ENCODE measurements around the gene ZNF782.

The ZNF782 gene

GRCh38 chr9:96858670-96859069 lies 4.4 kb upstream of the ZNF782 start:
- H2BK5ac ChIP-seq (ENCODE audit: low read depth, low read length, poor library complexity, severe bottlenecking), result no peak overlapping the region
- no peak overlapping the region for H3K27ac ChIP-seq (ENCODE audit: low read length, poor library complexity, severe bottlenecking)
- H3K4me3 ChIP-seq (ENCODE audit: insufficient read depth in 1 of 2, low read depth in 1 of 2, low read length in 2 of 2), result no peak overlapping the region
- no peak for DNase-seq
- peaks cover 17% of the 10 kb centered on the region for H3K4me1 ChIP-seq (ENCODE audit: control insufficient read depth, insufficient read depth, low read depth, low read length)
- H2BK12ac ChIP-seq (ENCODE audit: low read length in 2 of 2), result no peak overlapping the region
- H3K4me2 ChIP-seq (ENCODE audit: low read length, poor library complexity, severe bottlenecking), result no peak overlapping the region
- no peak overlapping the region for H3K4ac ChIP-seq (ENCODE audit: low read depth in 1 of 2, low read length in 2 of 2)
- H3K23ac ChIP-seq (ENCODE audit: low read length in 2 of 2), result no peak overlapping the region
- H2BK15ac ChIP-seq (ENCODE audit: low read depth, poor library complexity, severe bottlenecking), result no peak overlapping the region
- peaks cover 0 to 12% of the 10 kb centered on the region in 2 experiments for H3K27me3 ChIP-seq (ENCODE audit: control insufficient read depth in 1 of 2, insufficient read depth in 1 of 2, low read length in 2 of 2)
- no peaks in the 10 kb centered on the region for H3K9me3 ChIP-seq (ENCODE audit: control insufficient read depth, low read length)
- H3K18ac ChIP-seq (ENCODE audit: low read depth in 1 of 2, low read length in 2 of 2), result no peak overlapping the region
- no peak overlapping the region for H3K9ac ChIP-seq (ENCODE audit: low read length)
- H4K8ac ChIP-seq (ENCODE audit: low read length), result no peak overlapping the region
- no peak overlapping the region for H2AK5ac ChIP-seq (ENCODE audit: low read length, severe bottlenecking)
- H3K36me3 ChIP-seq (ENCODE audit: control insufficient read depth in 1 of 2, insufficient read depth in 2 of 2, low read depth in 1 of 2, low read length in 2 of 2), result no peaks in the 10 kb centered on the region
- H2BK120ac ChIP-seq (ENCODE audit: low read depth, low read length), result no peak overlapping the region
- H2AFZ ChIP-seq (ENCODE audit: low read depth, low read length), result no peak overlapping the region
- H3K79me1 ChIP-seq (replicated peaks; ENCODE audit: low read length, poor library complexity, severe bottlenecking), result peaks cover 2% of the 10 kb centered on the region
- H3K14ac ChIP-seq (ENCODE audit: low read length in 2 of 2), result no peak overlapping the region
- 88% methylated on average over 8 of the region's 8 CpGs for WGBS
- H4K91ac ChIP-seq (ENCODE audit: low read length), result no peak overlapping the region

- Histone ChIP-seq H3K4me2 (ENCODE audit: low read length, poor library complexity, severe bottlenecking) (no peak overlapping the region), H3K27ac (ENCODE audit: low read length, poor library complexity, severe bottlenecking) (peak overlapping the region; percentile 41), H3K14ac (ENCODE audit: low read length in 2 of 2) (no peak overlapping the region), H4K8ac (ENCODE audit: low read length) (no peak overlapping the region), H3K27me3 (ENCODE audit: control insufficient read depth in 1 of 2, insufficient read depth in 1 of 2, low read length in 2 of 2) (peaks cover 0 to 12% of the 10 kb centered on the region in 2 experiments), H3K4me3 (ENCODE audit: insufficient read depth in 1 of 2, low read depth in 1 of 2, low read length in 2 of 2) (no peak overlapping the region), H3K23ac (ENCODE audit: low read length in 2 of 2) (no peak overlapping the region), H2BK5ac (ENCODE audit: low read depth, low read length, poor library complexity, severe bottlenecking) (no peak overlapping the region), H3K36me3 (ENCODE audit: control insufficient read depth in 1 of 2, insufficient read depth in 2 of 2, low read depth in 1 of 2, low read length in 2 of 2) (no peaks in the 10 kb centered on the region), H3K4ac (ENCODE audit: low read depth in 1 of 2, low read length in 2 of 2) (no peak overlapping the region), H2BK15ac (ENCODE audit: low read depth, poor library complexity, severe bottlenecking) (no peak overlapping the region), H2BK12ac (ENCODE audit: low read length in 2 of 2) (no peak overlapping the region), H3K4me1 (ENCODE audit: control insufficient read depth, insufficient read depth, low read depth, low read length) (peaks cover 22% of the 10 kb centered on the region), H3K9me3 (ENCODE audit: control insufficient read depth, low read length) (no peaks in the 10 kb centered on the region), H3K79me1 (replicated peaks; ENCODE audit: low read length, poor library complexity, severe bottlenecking) (peaks cover 5% of the 10 kb centered on the region), H2AFZ (ENCODE audit: low read depth, low read length) (no peak overlapping the region), H3K9ac (ENCODE audit: low read length) (no peak overlapping the region), H3K18ac (ENCODE audit: low read depth in 1 of 2, low read length in 2 of 2) (no peak overlapping the region), H2AK5ac (ENCODE audit: low read length, severe bottlenecking) (no peak overlapping the region), H4K91ac (ENCODE audit: low read length) (no peak overlapping the region), H2BK120ac (ENCODE audit: low read depth, low read length) (no peak overlapping the region)
- peak; percentile 66 for DNase-seq
- 18% methylated on average over 1 of the region's 2 CpGs for WGBS
Measured at GRCh38 chr9:96858018-96858573, 3.8 kb upstream of the ZNF782 start.

GRCh38 chr9:96856363-96857286 lies 2.3 kb upstream of the ZNF782 start:
- H2BK120ac ChIP-seq (ENCODE audit: low read depth, low read length), result no peak overlapping the region
- H2AFZ ChIP-seq (ENCODE audit: low read depth, low read length), result no peak overlapping the region
- H2BK15ac ChIP-seq (ENCODE audit: low read depth, poor library complexity, severe bottlenecking), result no peak overlapping the region
- H3K23ac ChIP-seq (ENCODE audit: low read length in 2 of 2), result no peak overlapping the region
- H3K18ac ChIP-seq (ENCODE audit: low read depth in 1 of 2, low read length in 2 of 2), result no peak overlapping the region
- H3K9me3 ChIP-seq (ENCODE audit: control insufficient read depth, low read length), result no peaks in the 10 kb centered on the region
- H4K8ac ChIP-seq (ENCODE audit: low read length), result no peak overlapping the region
- no peak overlapping the region for H4K91ac ChIP-seq (ENCODE audit: low read length)
- H3K14ac ChIP-seq (ENCODE audit: low read length in 2 of 2), result no peak overlapping the region
- H3K27me3 ChIP-seq (ENCODE audit: control insufficient read depth in 1 of 2, insufficient read depth in 1 of 2, low read length in 2 of 2), result peaks cover 0 to 12% of the 10 kb centered on the region in 2 experiments
- no peak overlapping the region for H3K27ac ChIP-seq (ENCODE audit: low read length, poor library complexity, severe bottlenecking)
- peaks cover 27% of the 10 kb centered on the region for H3K4me1 ChIP-seq (ENCODE audit: control insufficient read depth, insufficient read depth, low read depth, low read length)
- no peak overlapping the region for H3K9ac ChIP-seq (ENCODE audit: low read length)
- no peak overlapping the region for H2AK5ac ChIP-seq (ENCODE audit: low read length, severe bottlenecking)
- peak; percentile 73 for DNase-seq
- no peak overlapping the region for H3K4ac ChIP-seq (ENCODE audit: low read depth in 1 of 2, low read length in 2 of 2)
- H3K4me3 ChIP-seq (ENCODE audit: insufficient read depth in 1 of 2, low read depth in 1 of 2, low read length in 2 of 2), result no peak overlapping the region
- H2BK12ac ChIP-seq (ENCODE audit: low read length in 2 of 2), result no peak overlapping the region
- peaks cover 12% of the 10 kb centered on the region for H3K79me1 ChIP-seq (replicated peaks; ENCODE audit: low read length, poor library complexity, severe bottlenecking)
- 33% methylated on average over 4 of the region's 6 CpGs for WGBS
- peaks cover 0 to 3% of the 10 kb centered on the region in 2 experiments for H3K36me3 ChIP-seq (ENCODE audit: control insufficient read depth in 1 of 2, insufficient read depth in 2 of 2, low read depth in 1 of 2, low read length in 2 of 2)
- no peak overlapping the region for H2BK5ac ChIP-seq (ENCODE audit: low read depth, low read length, poor library complexity, severe bottlenecking)
- H3K4me2 ChIP-seq (ENCODE audit: low read length, poor library complexity, severe bottlenecking), result no peak overlapping the region

GRCh38 chr9:96854651-96855273 lies 448 bp upstream of the ZNF782 start:
- H3K27me3 ChIP-seq (ENCODE audit: control insufficient read depth in 1 of 2, insufficient read depth in 1 of 2, low read length in 2 of 2), result peaks cover 0 to 9% of the 10 kb centered on the region in 2 experiments
- H2AFZ ChIP-seq (ENCODE audit: low read depth, low read length), result no peak overlapping the region
- H3K4ac ChIP-seq (ENCODE audit: low read depth in 1 of 2, low read length in 2 of 2), result no peak overlapping the region
- no peak overlapping the region for H3K23ac ChIP-seq (ENCODE audit: low read length in 2 of 2)
- H3K4me2 ChIP-seq (ENCODE audit: low read length, poor library complexity, severe bottlenecking), result peak overlapping the region; percentile 70
- peak overlapping the region in 1 of 2 experiments; percentile 91 for H3K4me3 ChIP-seq (ENCODE audit: insufficient read depth in 1 of 2, low read depth in 1 of 2, low read length in 2 of 2)
- H3K14ac ChIP-seq (ENCODE audit: low read length in 2 of 2), result no peak overlapping the region
- no peak overlapping the region for H2AK5ac ChIP-seq (ENCODE audit: low read length, severe bottlenecking)
- peaks cover 5% of the 10 kb centered on the region for H3K9me3 ChIP-seq (ENCODE audit: control insufficient read depth, low read length)
- H3K79me1 ChIP-seq (replicated peaks; ENCODE audit: low read length, poor library complexity, severe bottlenecking), result peaks cover 14% of the 10 kb centered on the region
- DNase-seq, result no peak
- peak overlapping the region; percentile 87 for H3K9ac ChIP-seq (ENCODE audit: low read length)
- H2BK12ac ChIP-seq (ENCODE audit: low read length in 2 of 2), result no peak overlapping the region
- no peak overlapping the region for H3K27ac ChIP-seq (ENCODE audit: low read length, poor library complexity, severe bottlenecking)
- peaks cover 25% of the 10 kb centered on the region for H3K4me1 ChIP-seq (ENCODE audit: control insufficient read depth, insufficient read depth, low read depth, low read length)
- H3K18ac ChIP-seq (ENCODE audit: low read depth in 1 of 2, low read length in 2 of 2), result no peak overlapping the region
- no peak overlapping the region for H2BK5ac ChIP-seq (ENCODE audit: low read depth, low read length, poor library complexity, severe bottlenecking)
- WGBS, result 14% methylated on average over 11 of the region's 16 CpGs
- peaks cover 3 to 5% of the 10 kb centered on the region in 2 experiments for H3K36me3 ChIP-seq (ENCODE audit: control insufficient read depth in 1 of 2, insufficient read depth in 2 of 2, low read depth in 1 of 2, low read length in 2 of 2)
- H2BK120ac ChIP-seq (ENCODE audit: low read depth, low read length), result no peak overlapping the region
- no peak overlapping the region for H4K91ac ChIP-seq (ENCODE audit: low read length)
- no peak overlapping the region for H4K8ac ChIP-seq (ENCODE audit: low read length)
- H2BK15ac ChIP-seq (ENCODE audit: low read depth, poor library complexity, severe bottlenecking), result no peak overlapping the region
